HG02759 (cell line): Measurements from ENCODE around the gene TFDP2.
A peak's percentile ranks its signal among the peaks of the same experiment; 100 is the strongest.
"Not testable (repeated sequence)": the region's sequence is repeated elsewhere in the genome, so short reads cannot be mapped to it uniquely, and the experiment has no call there.

Source experiments
- ATAC-seq: cut with Tn5 transposase; IDR thresholded peaks from one replicate; pipeline ENCODE4 v1.9.1; 2021; ENCODE audit warnings: mild to moderate bottlenecking, moderate library complexity; ENCODE audit not compliant: unreplicated experiment

The TFDP2 gene

GRCh38 chr3:142022381-142022780 lies 127.0 kb downstream of the TFDP2 start:
- ATAC-seq: peak; percentile 70

- ATAC-seq: no peak
Observed at GRCh38 chr3:142021127-142021526, 128.2 kb downstream of the TFDP2 start.

- ATAC-seq: peak; percentile 81
Observed at GRCh38 chr3:142019794-142020320, 129.5 kb downstream of the TFDP2 start.

- ATAC-seq: no peak
Observed at GRCh38 chr3:142013993-142014392, 135.4 kb downstream of the TFDP2 start.

- ATAC-seq: no peak
Observed at GRCh38 chr3:142013326-142013980, 135.9 kb downstream of the TFDP2 start.

GRCh38 chr3:142009029-142009428 lies 140.3 kb downstream of the TFDP2 start:
- ATAC-seq: no peak

GRCh38 chr3:142007710-142008399 lies 141.5 kb downstream of the TFDP2 start:
- no peak for ATAC-seq

GRCh38 chr3:142004957-142005356 lies 144.4 kb downstream of the TFDP2 start:
- not testable (repeated sequence) for ATAC-seq

GRCh38 chr3:142004025-142004424 lies 145.3 kb downstream of the TFDP2 start:
- no peak for ATAC-seq

GRCh38 chr3:142003291-142003690 lies 146.1 kb downstream of the TFDP2 start:
- no peak for ATAC-seq

- no peak for ATAC-seq
Observed at GRCh38 chr3:142000325-142000870, 148.9 kb downstream of the TFDP2 start.

- no peak for ATAC-seq
Observed at GRCh38 chr3:141998669-141999290, 150.6 kb downstream of the TFDP2 start.

- peak; percentile 62 for ATAC-seq
Observed at GRCh38 chr3:141996437-141996836, 152.9 kb downstream of the TFDP2 start.

- ATAC-seq: no peak
Observed at GRCh38 chr3:141994856-141995255, 154.5 kb downstream of the TFDP2 start.

GRCh38 chr3:141992512-141992911 lies 156.8 kb downstream of the TFDP2 start:
- peak; percentile 34 for ATAC-seq

GRCh38 chr3:141986548-141987107 lies 162.7 kb downstream of the TFDP2 start:
- no peak for ATAC-seq

- no peak for ATAC-seq
Observed at GRCh38 chr3:141981084-141981483, 168.3 kb downstream of the TFDP2 start.

GRCh38 chr3:141979050-141979671 lies 170.2 kb downstream of the TFDP2 start:
- no peak for ATAC-seq

- ATAC-seq: not testable (repeated sequence)
Observed at GRCh38 chr3:141974777-141975176, 174.6 kb downstream of the TFDP2 start.

- ATAC-seq: no peak
Observed at GRCh38 chr3:141972399-141972798, 176.9 kb downstream of the TFDP2 start.

- no peak for ATAC-seq
Observed at GRCh38 chr3:141971571-141971970, 177.8 kb downstream of the TFDP2 start.
